Tibial nerve (tissue), 4 donors: ENCODE results near the gene CMTM8. TPM values are rescaled to one million over a fixed set of nuclear protein-coding genes. Genes with fewer than 3 reads are reported as not detected.

Source experiments
- DNase-seq, 2 donors: peaks; one replicate each; pipeline ENCODE4 v3.0.0-alpha.2; 2019; ENCODE audit warnings: low spot score in 2 of 2
- H3K27ac ChIP-seq, 4 donors: fragments of 200-600 bp; sonication (generic) in 3 of 4; one replicate each; pipeline ENCODE4 v1.5.1; 2017 to 2019; ENCODE audit warnings: mild to moderate bottlenecking in 1 of 4
- H3K27me3 ChIP-seq, 2 donors: fragments of 200-600 bp; sonication (generic) in 1 of 2; one replicate each; pipeline versions ENCODE4 v1.5.1 to v1.6.0; 2017 to 2019
- H3K36me3 ChIP-seq, 3 donors: fragments of 200-600 bp; sonication (generic); one replicate each; pipeline ENCODE4 v1.5.1; 2018 to 2019
- H3K4me1 ChIP-seq, 4 donors: fragments of 200-600 bp; sonication (generic) in 3 of 4; one replicate each; pipeline ENCODE4 v1.5.1; 2017 to 2019
- H3K4me3 ChIP-seq, 4 donors: fragments of 200-600 bp; sonication (generic) in 3 of 4; one replicate each; pipeline ENCODE4 v1.5.1; 2017 to 2019; ENCODE audit warnings: mild to moderate bottlenecking in 1 of 4, moderate library complexity in 1 of 4
- H3K9me3 ChIP-seq, 4 donors: fragments of 200-600 bp; sonication (generic) in 3 of 4; one replicate each; pipeline ENCODE4 v1.5.1; 2017 to 2019
- CTCF ChIP-seq, 5 experiments: fragments of 200-600 bp in 3 of 5; fragments of 450-650 bp in 2 of 5; sonication (generic) in 3 of 5; IDR thresholded peaks; one replicate each; pipeline ENCODE4 v1.5.1; 2016 to 2019; ENCODE audit warnings: antibody characterized with exemption in 5 of 5, mild to moderate bottlenecking in 3 of 5, moderate library complexity in 2 of 5
- EP300 ChIP-seq, 2 donors: sonication (generic); formaldehyde crosslinking; IDR thresholded peaks; one replicate each; pipeline ENCODE4 v1.6.1; 2017; ENCODE audit warnings: antibody characterized with exemption in 2 of 2, mild to moderate bottlenecking in 1 of 2
- POLR2A ChIP-seq, 2 donors: fragments of 450-650 bp; IDR thresholded peaks; one replicate each; pipeline ENCODE4 v1.6.1; 2017; ENCODE audit warnings: antibody characterized with exemption in 2 of 2, mild to moderate bottlenecking in 2 of 2, moderate library complexity in 2 of 2
- WGBS, 2 donors: methylation state at CpG; one replicate each; pipeline ENCODE4 v1.1.5; 2018; 5-methylcytosine and 5-hydroxymethylcytosine counted together
- total RNA-seq, 4 donors: library from RNA; depleted of rRNA; stranded (reverse); fragments of >200 nt; gene quantifications; one replicate each; pipeline ENCODE4 v1.1.0, GENCODE V29; 2016

CMTM8 gene
- total RNA-seq, 4 donors from 2014 or later = 2.9 to 8.4 (median 7.3) TPM

- TF ChIP-seq CTCF (IDR thresholded peaks at IDR 0.05) (no peak), POLR2A (IDR thresholded peaks at IDR 0.05) (no peak), EP300 (IDR thresholded peaks at IDR 0.05) (no peak)
- no peak for DNase-seq
- no peak overlapping the region for H3K4me3 ChIP-seq
- no peaks in the 10 kb centered on the region for H3K27me3 ChIP-seq
- 76 to 79% methylated on average over 6 of the region's 6 CpGs for WGBS, 2 donors
- no peak overlapping the region for H3K27ac ChIP-seq
- no peaks in the 10 kb centered on the region for H3K4me1 ChIP-seq
- no peaks in the 10 kb centered on the region for H3K36me3 ChIP-seq
- peaks cover 0 to 14% (median 5%) of the 10 kb centered on the region in 4 donors for H3K9me3 ChIP-seq
Measured at GRCh38 chr3:32257641-32258438, 19.4 kb downstream of the CMTM8 start.

- Histone ChIP-seq H3K36me3 (no peaks in the 10 kb centered on the region), H3K4me1 (no peaks in the 10 kb centered on the region), H3K27ac (no peak overlapping the region), H3K27me3 (no peaks in the 10 kb centered on the region), H3K4me3 (no peak overlapping the region), H3K9me3 (peaks cover 0 to 12% (median 5%) of the 10 kb centered on the region in 4 donors)
- TF ChIP-seq EP300 (IDR thresholded peaks at IDR 0.05) = no peak
- no peak for TF ChIP-seq POLR2A (IDR thresholded peaks at IDR 0.05)
- no peak for TF ChIP-seq CTCF (IDR thresholded peaks at IDR 0.05)
- 87 to 94% methylated on average over 15 to 17 of the region's 17 CpGs for WGBS, 2 donors
- no peak for DNase-seq
Measured at GRCh38 chr3:32258869-32259268, 20.4 kb downstream of the CMTM8 start.

GRCh38 chr3:32261545-32261944 lies 23.1 kb downstream of the CMTM8 start:
- H3K4me1 ChIP-seq = no peaks in the 10 kb centered on the region
- no peak for TF ChIP-seq POLR2A (IDR thresholded peaks at IDR 0.05)
- TF ChIP-seq CTCF (IDR thresholded peaks at IDR 0.05) = no peak
- TF ChIP-seq EP300 (IDR thresholded peaks at IDR 0.05) = no peak
- H3K27ac ChIP-seq = no peak overlapping the region
- H3K9me3 ChIP-seq = no peaks in the 10 kb centered on the region
- H3K4me3 ChIP-seq = no peak overlapping the region
- DNase-seq = no peak
- WGBS, 2 donors = 59 to 72% methylated on average over 3 of the region's 3 CpGs
- no peaks in the 10 kb centered on the region for H3K27me3 ChIP-seq
- H3K36me3 ChIP-seq = no peaks in the 10 kb centered on the region

GRCh38 chr3:32262201-32262600 lies 23.7 kb downstream of the CMTM8 start:
- no peak overlapping the region for H3K27ac ChIP-seq
- 84 to 90% methylated on average over 2 of the region's 2 CpGs for WGBS, 2 donors
- DNase-seq = no peak
- H3K4me1 ChIP-seq = no peaks in the 10 kb centered on the region
- no peaks in the 10 kb centered on the region for H3K27me3 ChIP-seq
- TF ChIP-seq EP300 (IDR thresholded peaks at IDR 0.05) = no peak
- no peak for TF ChIP-seq CTCF (IDR thresholded peaks at IDR 0.05)
- TF ChIP-seq POLR2A (IDR thresholded peaks at IDR 0.05) = no peak
- H3K36me3 ChIP-seq = no peaks in the 10 kb centered on the region
- H3K9me3 ChIP-seq = no peaks in the 10 kb centered on the region
- H3K4me3 ChIP-seq = no peak overlapping the region

GRCh38 chr3:32274306-32274705 lies 35.8 kb downstream of the CMTM8 start:
- TF ChIP-seq POLR2A (IDR thresholded peaks at IDR 0.05) (no peak), EP300 (IDR thresholded peaks at IDR 0.05) (no peak), CTCF (IDR thresholded peaks at IDR 0.05) (no peak)
- no peaks in the 10 kb centered on the region for H3K4me1 ChIP-seq
- H3K9me3 ChIP-seq = no peaks in the 10 kb centered on the region
- H3K27me3 ChIP-seq = no peaks in the 10 kb centered on the region
- no peaks in the 10 kb centered on the region for H3K36me3 ChIP-seq
- no peak for DNase-seq
- no peak overlapping the region for H3K4me3 ChIP-seq
- WGBS, 2 donors = 93% methylated on average over 1 of the region's 1 CpG
- H3K27ac ChIP-seq = no peak overlapping the region
